Peyer's patch (tissue), 4 donors: ENCODE data around the gene CXCL1.

ENCODE experiments used
- POLR2A ChIP-seq, 2 donors: fragments of 450-650 bp; IDR thresholded peaks; one replicate each; pipeline ENCODE4 v1.5.1; 2017; ENCODE audit warnings: antibody characterized with exemption in 2 of 2, mild to moderate bottlenecking in 2 of 2, moderate library complexity in 2 of 2
- TF ChIP-seq, protein P1 (sequence below), 6 experiments: fragments of 450-650 bp in 4 of 6; fragments of 200-600 bp in 2 of 6; sonication (generic) in 1 of 6; IDR thresholded peaks; one replicate each; pipeline ENCODE4 v1.5.1; 2017 to 2019; ENCODE audit warnings: antibody characterized with exemption in 6 of 6, mild to moderate bottlenecking in 3 of 6, moderate library complexity in 1 of 6

- TF ChIP-seq, protein P1, sequence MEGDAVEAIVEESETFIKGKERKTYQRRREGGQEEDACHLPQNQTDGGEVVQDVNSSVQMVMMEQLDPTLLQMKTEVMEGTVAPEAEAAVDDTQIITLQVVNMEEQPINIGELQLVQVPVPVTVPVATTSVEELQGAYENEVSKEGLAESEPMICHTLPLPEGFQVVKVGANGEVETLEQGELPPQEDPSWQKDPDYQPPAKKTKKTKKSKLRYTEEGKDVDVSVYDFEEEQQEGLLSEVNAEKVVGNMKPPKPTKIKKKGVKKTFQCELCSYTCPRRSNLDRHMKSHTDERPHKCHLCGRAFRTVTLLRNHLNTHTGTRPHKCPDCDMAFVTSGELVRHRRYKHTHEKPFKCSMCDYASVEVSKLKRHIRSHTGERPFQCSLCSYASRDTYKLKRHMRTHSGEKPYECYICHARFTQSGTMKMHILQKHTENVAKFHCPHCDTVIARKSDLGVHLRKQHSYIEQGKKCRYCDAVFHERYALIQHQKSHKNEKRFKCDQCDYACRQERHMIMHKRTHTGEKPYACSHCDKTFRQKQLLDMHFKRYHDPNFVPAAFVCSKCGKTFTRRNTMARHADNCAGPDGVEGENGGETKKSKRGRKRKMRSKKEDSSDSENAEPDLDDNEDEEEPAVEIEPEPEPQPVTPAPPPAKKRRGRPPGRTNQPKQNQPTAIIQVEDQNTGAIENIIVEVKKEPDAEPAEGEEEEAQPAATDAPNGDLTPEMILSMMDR (IDR thresholded peaks at IDR 0.05), result no peak
- no peak for TF ChIP-seq POLR2A (IDR thresholded peaks at IDR 0.05)
Observed at GRCh38 chr4:73870260-73870659, 1.1 kb downstream of the CXCL1 start.
